GM18511 (cell line): ENCODE measurements around the gene ZNF319.
"Not testable (repeated sequence)": the region's sequence is repeated elsewhere in the genome, so short reads cannot be mapped to it uniquely, and the experiment has no call there.

Source experiments
- ATAC-seq: cut with Tn5 transposase; IDR thresholded peaks from one replicate; pipeline ENCODE4 v1.9.1; 2021; ENCODE audit warnings: mild to moderate bottlenecking, moderate library complexity; ENCODE audit not compliant: unreplicated experiment

The ZNF319 gene

GRCh38 chr16:57979006-57979585 is 21.4 kb downstream of the ZNF319 start:
- ATAC-seq, result no peak

GRCh38 chr16:57978070-57978465 is 22.4 kb downstream of the ZNF319 start:
- ATAC-seq, result not testable (repeated sequence)

GRCh38 chr16:57977418-57978069 is 22.9 kb downstream of the ZNF319 start:
- no peak for ATAC-seq

- no peak for ATAC-seq
These were observed 24.1 kb downstream of the ZNF319 start for GRCh38 chr16:57976331-57976796.

- ATAC-seq, result no peak
These were observed 28.2 kb downstream of the ZNF319 start for GRCh38 chr16:57972306-57972705.

GRCh38 chr16:57971848-57972247 is 28.6 kb downstream of the ZNF319 start:
- no peak for ATAC-seq

GRCh38 chr16:57970970-57971369 is 29.5 kb downstream of the ZNF319 start, which contains the start of gene CNGB1:
CNGB1 (minus strand) TSS chr16:57971128; CDS start chr16:57967286, 3,842 bp downstream.
- no peak for ATAC-seq

GRCh38 chr16:57970319-57970718 is 30.2 kb downstream of the ZNF319 start:
- no peak for ATAC-seq

GRCh38 chr16:57969451-57970123 is 30.9 kb downstream of the ZNF319 start:
- no peak for ATAC-seq

GRCh38 chr16:57967916-57968315 is 32.6 kb downstream of the ZNF319 start:
- no peak for ATAC-seq

GRCh38 chr16:57966986-57967385 is 33.5 kb downstream of the ZNF319 start:
- no peak for ATAC-seq

GRCh38 chr16:57966204-57966771 is 34.2 kb downstream of the ZNF319 start:
- no peak for ATAC-seq

- ATAC-seq, result no peak
These were observed 36.2 kb downstream of the ZNF319 start for GRCh38 chr16:57964157-57964700.

- ATAC-seq, result no peak
These were observed 37.7 kb downstream of the ZNF319 start for GRCh38 chr16:57962756-57963155.

GRCh38 chr16:57962046-57962445 is 38.4 kb downstream of the ZNF319 start:
- no peak for ATAC-seq

GRCh38 chr16:57961538-57961937 is 38.9 kb downstream of the ZNF319 start:
- no peak for ATAC-seq

- no peak for ATAC-seq
These were observed 39.5 kb downstream of the ZNF319 start for GRCh38 chr16:57960826-57961472.

- no peak for ATAC-seq
These were observed 40.2 kb downstream of the ZNF319 start for GRCh38 chr16:57960310-57960709.

- no peak for ATAC-seq
These were observed 40.7 kb downstream of the ZNF319 start for GRCh38 chr16:57959804-57960203.

- no peak for ATAC-seq
These were observed 41.4 kb downstream of the ZNF319 start for GRCh38 chr16:57959121-57959520.

GRCh38 chr16:57958544-57958943 is 41.9 kb downstream of the ZNF319 start:
- no peak for ATAC-seq
